GM13977 (cell line): ENCODE measurements around the gene FOXK1.

ENCODE experiments used
- DNase-seq: peaks from one replicate; pipeline ENCODE4 v3.0.0; 2012; ENCODE audit warnings: low spot score
- CTCF ChIP-seq: IDR thresholded peaks from 2 replicates; pipeline ENCODE4 v1.5.1; 2012; ENCODE audit warnings: mild to moderate bottlenecking, control low read depth; ENCODE audit not compliant: insufficient read depth; ENCODE audit errors: extremely low read depth, missing control alignments
- in situ Hi-C: fragments of 300-500 bp; cut with MboI; formaldehyde crosslinking; loops from one replicate; pipeline ENCODE4 v1.12.0; 2022; ENCODE audit warnings: low sequenced_read_pairs, low pct_unique_long_range_greater_than_20kb, mixed read lengths, inconsistent platforms; ENCODE audit not compliant: unreplicated experiment

FOXK1 gene

GRCh38 chr7:4722308-4722707 lies 40.2 kb downstream of the FOXK1 start:
- in situ Hi-C loops = no loop called here
- TF ChIP-seq CTCF = no peak
- DNase-seq = no peak

DNA sequence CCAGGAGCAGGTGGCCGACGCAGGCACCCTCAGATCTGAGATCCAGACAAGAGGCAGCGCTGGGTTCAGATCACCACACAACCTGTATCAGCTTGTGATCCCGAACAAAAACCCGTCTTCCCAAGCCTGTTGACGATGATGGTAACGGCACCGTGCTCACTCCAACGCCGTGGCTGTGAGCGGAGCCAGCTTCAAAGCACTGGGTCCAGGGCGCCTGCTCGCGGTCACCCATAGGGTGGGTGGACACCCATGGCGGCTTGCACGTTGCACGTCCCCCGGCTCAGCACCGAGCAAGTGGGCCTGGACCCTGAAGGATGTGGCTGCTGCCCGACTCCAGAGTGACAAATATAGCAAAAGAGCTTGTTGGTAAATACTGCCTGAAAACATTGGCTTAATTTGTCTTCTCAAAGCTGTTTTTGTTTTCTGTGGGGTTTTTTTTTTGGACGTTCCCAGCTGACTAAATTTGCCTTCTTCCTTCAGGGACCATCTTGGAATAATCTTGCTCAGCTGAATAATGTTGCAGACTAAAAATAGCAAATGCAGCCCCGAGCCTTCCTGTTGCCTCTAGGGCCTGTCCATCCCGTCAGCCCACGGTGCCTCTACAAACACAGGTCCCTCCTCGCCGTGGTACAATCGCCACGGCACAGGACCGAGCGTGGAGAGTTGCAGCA lies 41.0 kb downstream of the FOXK1 start:
- in situ Hi-C loops = no loop called here
- no peak for TF ChIP-seq CTCF
- DNase-seq = no peak

- TF ChIP-seq CTCF = no peak
- in situ Hi-C loops = no loop called here
- no peak for DNase-seq
Measured at GRCh38 chr7:4724648-4725013, 42.5 kb downstream of the FOXK1 start.

DNA sequence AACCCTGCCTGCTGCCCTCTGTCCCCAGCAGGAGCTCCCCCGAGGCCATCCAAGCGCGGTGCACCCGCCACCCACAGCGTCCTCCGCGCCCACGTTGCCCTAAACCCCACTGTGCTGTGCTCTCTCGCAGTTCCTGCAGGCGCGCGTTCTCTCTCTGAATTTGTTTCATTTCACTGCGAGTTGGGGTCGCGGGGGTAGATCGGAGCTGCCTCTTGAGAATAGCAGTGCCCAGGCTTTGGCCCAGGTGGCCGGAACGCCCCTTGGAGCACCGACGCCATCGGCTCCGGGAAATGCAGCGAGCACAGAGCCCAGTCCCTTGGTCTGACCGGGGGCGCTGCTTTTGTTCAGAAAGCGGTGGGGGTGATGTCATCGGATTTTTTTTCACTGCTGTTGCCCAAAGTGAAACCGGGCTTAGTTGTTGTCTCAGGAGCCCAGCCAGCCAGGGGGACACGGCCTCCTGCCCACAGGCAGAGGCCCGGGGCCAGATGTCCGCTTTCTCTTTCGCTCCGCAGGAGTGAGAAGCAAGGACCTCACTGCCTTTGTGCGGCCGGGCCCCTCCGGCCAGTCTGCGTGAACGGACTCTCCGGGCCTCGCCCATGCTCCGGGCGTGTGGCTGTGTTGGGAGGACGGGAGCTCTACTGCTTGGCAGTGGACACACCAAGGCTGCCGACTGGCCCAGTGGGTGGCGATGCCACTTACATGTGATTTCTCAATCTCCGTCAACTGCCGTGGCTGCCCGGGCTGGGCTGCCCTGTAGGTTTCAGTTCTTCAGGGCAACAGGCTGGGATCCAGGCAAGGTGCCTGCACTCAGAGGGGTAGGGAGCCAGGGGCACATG lies 43.1 kb downstream of the FOXK1 start:
- peak; percentile 91 for DNase-seq
- no peak for TF ChIP-seq CTCF
- in situ Hi-C loops = no loop called here

DNA sequence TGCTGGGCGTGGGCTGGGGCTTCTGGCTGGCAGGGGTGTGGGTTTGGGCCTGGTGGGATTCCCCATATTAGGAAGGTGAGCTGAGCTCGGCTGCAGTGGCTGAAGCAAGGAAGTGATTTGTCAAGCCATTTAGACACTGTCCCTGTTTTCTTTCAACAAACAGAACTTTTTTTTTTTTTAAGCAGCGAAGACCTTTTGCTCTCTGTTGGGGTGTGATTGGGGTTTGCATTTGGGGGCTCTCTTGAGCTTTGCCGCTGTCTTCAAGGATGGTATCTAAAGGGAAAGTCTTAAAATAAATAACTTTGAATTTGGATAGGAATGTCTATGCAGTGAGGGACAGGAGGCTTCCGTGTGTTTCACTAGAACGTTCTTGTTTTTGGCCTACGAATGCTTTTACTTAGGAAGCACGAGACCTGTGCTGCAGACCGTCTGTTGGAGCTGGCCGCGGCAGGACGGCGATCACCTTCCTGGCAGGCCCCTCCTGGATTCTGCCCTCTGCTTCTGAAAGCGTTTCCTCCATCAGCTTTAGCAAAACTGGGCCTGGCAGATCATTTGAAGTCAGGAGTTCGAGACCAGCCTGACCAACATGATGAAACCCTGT lies 43.9 kb downstream of the FOXK1 start:
- no peak for DNase-seq
- TF ChIP-seq CTCF = no peak
- in situ Hi-C loops = no loop called here

DNA sequence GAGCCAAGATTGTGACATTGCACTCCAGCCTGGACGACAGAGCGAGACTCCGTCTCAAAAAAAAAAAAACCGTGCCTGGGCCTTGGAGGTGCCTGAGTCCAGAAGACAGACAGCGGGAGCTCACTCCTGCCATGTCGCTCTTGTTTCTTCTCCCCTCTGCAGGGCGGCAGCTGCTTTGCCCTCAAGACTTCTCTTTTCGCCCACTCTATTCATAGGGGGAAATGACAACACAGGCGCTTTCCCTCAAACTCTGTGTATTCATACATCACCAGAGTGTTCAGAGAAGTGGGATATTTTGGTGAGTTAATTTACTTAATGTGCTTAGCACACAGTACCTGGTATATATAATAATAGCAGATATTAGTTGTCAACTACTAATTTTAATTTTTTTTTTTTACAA lies 44.5 kb downstream of the FOXK1 start:
- no peak for TF ChIP-seq CTCF
- DNase-seq = no peak
- in situ Hi-C loops = no loop called here
